Ovary (tissue), 3 donors: ENCODE results near the gene XRCC3.
"Not testable (repeated sequence)": the region's sequence is repeated elsewhere in the genome, so short reads cannot be mapped to it uniquely, and the experiment has no call there.

Experiments
- CTCF ChIP-seq, 3 donors: fragments of 450-650 bp in 2 of 3; fragments of 200-600 bp in 1 of 3; IDR thresholded peaks; one replicate each; pipeline versions ENCODE4 v1.5.1 to v1.8.0; 2016 to 2022; ENCODE audit warnings: antibody characterized with exemption in 3 of 3, mild to moderate bottlenecking in 1 of 3
- EP300 ChIP-seq: sonication (generic); formaldehyde crosslinking; IDR thresholded peaks from one replicate; pipeline ENCODE4 v1.6.1; 2017; ENCODE audit warnings: antibody characterized with exemption
- POLR2A ChIP-seq: fragments of 450-650 bp; IDR thresholded peaks from one replicate; pipeline ENCODE4 v1.6.1; 2017; ENCODE audit warnings: antibody characterized with exemption, mild to moderate bottlenecking, moderate library complexity
- donor health status: DM: no; HTN: no; CAD: no.

- TF ChIP-seq CTCF (IDR thresholded peaks at IDR 0.05); POLR2A; EP300: not testable (repeated sequence)
Observed at GRCh38 chr14:103653336-103653735, 61.9 kb downstream of the XRCC3 start.
